Brain pericyte (primary cell): ENCODE data around the gene NCAN.
"Not testable (repeated sequence)": the region's sequence is repeated elsewhere in the genome, so short reads cannot be mapped to it uniquely, and the experiment has no call there.

Experiments used
- DNase-seq: peaks from one replicate; pipeline ENCODE4 v3.0.0-alpha.2; 2012; ENCODE audit warnings: low read depth, low spot score

The NCAN gene

DNA sequence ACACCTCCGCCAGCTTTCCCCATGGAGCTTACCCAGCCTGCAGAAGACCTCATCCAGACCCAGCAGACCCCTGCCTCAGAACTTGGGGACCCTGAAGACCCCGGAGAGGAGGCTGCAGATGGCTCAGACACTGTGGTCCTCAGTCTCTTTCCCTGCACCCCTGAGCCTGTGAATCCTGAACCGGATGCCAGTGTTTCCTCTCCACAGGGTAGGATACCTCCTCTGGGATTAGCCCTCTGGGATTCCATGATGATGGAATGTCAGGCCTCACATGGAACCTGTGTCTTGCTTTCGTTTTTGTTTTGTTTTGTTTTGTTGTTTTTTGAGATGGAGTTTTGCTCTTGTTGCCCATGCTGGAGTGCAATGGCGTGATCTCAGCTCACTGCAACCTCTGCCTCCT lies 17.8 kb upstream of the NCAN start:
- no peak for DNase-seq

DNA sequence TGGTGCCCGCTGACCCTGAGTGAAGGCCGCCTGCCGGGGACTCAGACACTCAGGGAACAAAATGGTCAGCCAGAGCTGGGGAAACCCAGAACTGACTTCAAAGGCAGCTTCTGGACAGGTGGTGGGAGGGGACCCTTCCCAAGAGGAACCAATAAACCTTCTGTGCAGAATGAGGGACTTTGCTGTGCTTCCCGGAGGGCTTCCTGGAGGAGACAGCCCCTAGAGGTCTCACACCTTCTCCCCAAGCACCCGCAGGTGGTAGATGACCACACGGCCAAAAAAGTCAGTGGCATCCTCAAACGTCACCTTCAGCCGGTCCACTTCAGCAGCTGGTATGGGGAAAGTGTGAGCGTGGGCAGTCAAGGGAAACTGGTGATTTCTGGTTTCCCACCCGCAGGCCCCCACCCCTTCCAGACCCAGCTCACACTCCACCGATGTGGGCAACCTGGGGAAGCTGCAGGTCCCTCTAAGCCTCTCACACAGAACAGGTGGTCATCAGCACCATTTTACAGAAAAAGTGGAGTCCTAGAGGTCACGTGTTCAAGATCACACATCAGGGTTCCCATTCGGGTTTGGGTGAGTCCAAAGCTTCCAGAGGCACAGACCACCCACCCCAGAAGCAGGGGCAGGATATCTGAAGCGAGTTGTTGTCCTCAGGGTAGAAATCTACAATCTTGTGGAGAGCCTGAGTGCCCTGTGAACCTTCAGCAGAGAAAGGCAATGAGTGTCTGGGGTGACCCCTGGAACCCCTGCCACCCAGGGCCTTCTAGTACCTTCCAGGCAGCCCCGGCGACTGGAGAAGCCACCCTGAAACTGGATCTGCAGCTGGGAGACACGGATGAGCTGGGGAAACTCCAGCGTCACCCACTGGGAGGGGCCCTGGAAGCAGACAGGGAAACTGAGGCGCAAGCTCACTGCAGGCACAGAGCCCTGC lies 9.8 kb upstream of the NCAN start:
- no peak for DNase-seq

DNA sequence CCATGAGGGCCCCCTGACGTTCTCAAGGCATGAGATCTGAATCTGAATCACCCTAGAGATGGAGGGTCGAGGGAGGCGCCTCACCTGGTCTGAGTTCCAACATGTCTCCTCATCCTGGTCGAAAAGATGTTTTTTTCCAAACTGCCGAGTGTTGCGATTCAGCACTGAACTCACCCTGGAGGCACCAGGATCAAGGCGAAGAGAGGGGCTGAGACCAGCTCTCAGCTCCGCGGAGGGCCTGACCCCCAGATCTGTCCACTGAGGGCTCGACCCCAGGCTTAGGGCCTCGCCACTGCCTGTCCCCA lies 9.1 kb upstream of the NCAN start:
- no peak for DNase-seq

DNA sequence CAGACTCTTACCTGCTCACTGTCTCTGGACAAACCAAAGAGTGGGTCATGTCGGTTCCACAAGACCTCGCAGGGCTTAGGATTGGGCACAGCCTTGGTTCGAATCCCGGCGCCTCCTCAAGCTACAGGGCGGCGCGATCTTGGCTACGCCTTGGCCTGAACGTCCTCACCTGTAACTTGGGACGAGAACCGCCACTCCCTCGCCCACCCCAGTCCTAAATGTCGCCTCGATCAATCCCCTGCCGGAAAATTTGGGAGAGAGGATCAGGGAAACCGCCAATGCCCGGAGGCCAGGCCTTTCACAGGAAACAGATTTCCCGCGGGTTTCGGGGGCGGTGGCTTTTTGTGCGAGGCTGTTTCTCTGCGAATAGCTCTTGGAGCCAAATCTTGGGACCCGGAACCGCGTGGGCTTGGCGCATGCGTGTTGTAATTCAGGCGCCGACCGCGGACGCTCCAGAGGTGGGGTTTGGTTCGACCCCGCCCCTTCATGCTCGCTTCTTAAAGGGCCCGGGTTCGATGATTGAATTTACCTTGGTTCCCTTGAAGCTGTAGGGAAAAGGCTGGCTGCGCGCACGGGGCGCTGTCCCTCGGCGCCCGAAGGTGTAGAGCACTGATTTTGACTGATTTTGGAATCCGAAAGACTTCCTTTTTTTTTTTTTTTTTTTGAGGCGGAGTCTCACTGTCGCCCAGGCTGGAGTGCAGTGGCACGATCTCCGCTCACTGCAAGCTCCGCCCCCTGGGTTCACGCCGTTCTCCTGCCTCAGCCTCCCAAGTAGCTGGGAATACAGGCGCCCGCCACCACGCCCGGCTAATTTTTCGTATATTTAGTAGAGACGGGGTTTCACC lies 8.5 kb upstream of the NCAN start, which contains the start of gene NR2C2AP:
Gene NR2C2AP, minus strand, starts transcription at position 403 of the 845 bp plus-strand sequence. Its CDS starts 354 bp downstream, at position 49.
- DNase-seq: peak; percentile 61

DNA sequence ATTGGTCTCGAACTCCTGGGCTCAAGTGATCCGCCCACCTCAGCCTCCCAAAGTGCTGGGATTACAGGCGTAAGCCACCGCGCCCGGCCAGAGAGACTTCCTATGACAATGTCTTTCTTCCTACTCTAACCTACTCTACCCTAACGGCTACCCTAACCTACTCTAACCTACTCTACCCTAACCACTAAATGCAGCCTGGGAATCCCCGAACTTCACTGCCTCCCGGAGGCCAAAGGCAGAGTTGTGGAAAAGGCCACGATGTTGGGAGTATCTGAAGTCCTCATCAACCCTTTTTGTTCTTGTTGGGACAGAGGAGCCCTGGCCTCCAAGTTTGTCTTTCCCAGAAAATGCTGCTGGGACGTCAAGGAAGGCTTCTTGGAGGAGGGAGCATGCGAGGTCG lies 7.6 kb upstream of the NCAN start:
- DNase-seq: no peak

DNA sequence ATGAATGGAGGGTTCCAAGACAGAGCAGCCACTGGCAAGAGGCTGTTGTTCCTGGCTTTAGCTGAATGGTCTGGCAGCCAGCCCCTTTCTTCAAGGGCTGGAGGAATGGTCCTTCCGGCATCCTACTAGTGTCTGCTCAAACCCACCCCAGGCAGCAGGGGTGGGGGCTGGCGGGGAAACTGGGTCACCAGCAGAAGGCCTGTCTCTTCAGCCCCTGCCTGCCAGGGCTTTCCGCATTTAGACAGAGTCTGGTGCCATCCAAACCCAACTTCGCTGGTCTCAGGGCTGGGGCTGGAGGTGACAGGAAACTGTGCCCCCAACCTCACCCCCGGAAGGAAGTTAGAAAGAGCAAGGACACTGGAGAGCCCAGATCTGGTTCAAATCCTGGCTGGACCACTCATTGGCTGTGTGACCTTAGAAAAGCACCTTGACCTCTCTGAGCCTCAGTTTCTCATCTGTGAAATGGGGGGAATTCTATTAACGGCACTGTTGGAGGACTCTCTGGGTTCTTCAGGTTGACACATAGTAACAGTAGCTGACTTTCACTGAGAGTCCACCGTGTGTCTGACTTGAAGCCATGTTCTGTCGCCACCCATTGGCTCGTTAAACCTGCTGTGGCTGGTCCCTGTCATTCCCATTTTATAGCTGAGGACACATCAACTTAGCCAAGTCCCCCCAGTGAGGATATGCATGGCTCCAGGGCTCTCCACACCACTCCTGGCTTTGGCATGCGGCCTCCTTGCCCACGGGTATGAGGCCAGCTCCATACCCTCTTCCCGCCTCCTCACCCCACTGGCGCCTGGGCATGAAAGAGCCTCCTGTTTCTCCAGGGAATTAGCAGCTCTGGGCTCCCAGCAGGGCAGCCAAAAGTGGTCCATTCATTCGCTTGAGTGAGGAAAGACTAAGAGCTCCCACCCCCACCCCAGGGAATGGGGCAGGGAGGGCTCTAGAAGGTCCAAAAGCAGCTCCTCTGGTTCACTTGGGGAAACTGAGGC lies 6.0 kb upstream of the NCAN start:
- DNase-seq: no peak

DNA sequence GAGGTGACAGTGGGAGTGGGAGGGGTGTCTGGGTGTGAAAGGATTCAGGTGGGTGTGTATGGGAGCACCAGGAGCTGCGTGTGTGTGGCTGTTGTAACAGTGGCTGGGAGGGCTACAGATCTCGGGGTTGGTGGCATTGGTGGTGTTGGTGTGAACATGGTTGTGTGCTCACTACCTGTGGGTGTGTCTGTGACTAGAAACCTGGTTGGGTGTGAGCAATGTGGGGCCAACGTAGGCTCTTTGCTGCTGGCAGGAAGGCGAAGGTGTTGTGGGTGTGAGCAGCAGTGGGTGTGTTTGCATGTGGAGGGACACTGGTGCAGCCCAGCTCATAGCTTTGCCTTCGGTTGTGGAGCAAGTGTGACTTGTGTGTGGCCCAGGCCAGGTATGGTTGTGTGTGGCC lies 4.8 kb upstream of the NCAN start:
- no peak for DNase-seq

DNA sequence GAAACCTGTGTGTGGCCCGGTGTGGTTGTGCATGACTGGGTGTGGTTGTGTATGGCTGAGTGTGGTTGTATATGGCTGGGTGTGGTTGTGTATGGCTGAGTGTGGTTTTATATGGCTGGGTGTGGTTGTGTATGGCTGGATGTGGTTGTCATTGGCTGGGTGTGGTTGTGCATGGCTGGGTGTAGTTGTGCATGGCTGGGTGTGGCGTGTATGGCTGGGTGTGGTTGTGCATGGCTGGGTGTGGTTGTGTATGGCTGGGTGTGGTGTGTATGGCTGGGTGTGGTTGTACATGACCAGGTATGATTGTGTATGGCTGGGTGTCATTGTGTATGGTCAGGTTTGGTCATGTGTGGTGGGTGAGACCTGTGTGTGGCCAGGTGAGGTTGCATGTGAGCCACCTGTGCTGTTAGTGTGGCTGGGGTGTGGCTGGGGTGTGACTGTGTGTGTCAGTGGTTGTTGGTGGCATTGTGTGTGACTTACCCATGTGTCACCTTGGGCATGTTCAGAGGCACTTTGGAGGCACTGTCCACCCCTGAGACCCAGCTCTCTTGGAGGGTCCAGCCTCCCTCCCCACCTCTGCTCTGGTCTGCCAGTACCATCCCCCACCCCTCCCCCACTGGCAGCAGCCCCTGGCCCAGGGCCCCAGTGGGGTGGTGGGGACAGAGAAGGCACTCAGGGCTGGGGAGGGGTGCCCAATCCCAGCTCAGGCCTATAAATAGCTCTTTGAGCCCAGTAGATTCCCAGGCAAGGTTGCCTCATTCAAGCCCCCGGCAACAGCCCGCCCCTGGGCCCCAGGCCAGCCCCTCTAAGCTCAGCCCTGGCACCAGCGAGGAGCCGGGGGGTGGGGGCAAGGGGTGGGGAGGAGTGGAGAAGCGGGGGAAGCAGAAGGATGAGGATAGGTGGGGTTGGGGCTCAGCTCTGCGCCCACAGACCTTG lies 3.9 kb upstream of the NCAN start:
- DNase-seq: no peak

DNA sequence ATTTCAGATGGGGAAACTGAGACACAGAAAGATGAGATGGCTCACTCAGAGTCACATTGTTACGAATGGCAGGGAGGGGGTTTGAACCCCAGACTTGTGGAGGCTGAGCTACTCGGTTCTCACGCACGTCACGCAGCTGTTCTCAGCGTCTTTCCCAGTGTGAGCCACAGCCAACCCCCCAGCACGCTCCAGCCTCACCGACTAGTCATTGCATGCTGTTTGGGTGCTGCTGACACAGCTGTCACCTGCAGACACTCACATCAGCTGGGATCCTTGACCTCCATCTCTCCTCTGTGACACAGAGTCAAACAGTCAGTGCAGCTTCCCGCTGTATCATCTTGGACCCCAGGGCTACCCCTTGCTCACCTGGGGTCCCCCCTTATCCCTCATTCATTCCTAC lies 2.4 kb upstream of the NCAN start:
- no peak for DNase-seq

DNA sequence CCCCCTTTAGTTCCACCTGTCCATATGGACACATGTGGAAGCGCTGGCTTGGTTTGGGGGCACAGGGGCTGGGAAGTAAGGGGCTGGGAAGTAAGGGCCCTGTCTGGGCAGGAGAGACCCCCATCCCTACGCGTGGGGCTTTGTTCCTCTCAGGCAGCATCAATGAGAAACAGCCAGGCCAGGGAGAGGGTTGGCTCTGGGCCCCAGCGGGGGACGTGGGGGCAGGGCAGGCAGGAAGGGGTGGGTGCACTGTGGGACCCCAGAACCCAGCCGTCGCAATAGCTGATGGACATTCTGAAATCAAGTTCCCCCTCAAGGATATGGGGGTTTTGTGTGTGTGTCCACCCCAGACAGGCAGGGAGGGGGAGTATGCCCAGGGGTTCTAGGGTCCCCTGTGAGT lies 1.2 kb downstream of the NCAN start:
- DNase-seq: no peak

DNA sequence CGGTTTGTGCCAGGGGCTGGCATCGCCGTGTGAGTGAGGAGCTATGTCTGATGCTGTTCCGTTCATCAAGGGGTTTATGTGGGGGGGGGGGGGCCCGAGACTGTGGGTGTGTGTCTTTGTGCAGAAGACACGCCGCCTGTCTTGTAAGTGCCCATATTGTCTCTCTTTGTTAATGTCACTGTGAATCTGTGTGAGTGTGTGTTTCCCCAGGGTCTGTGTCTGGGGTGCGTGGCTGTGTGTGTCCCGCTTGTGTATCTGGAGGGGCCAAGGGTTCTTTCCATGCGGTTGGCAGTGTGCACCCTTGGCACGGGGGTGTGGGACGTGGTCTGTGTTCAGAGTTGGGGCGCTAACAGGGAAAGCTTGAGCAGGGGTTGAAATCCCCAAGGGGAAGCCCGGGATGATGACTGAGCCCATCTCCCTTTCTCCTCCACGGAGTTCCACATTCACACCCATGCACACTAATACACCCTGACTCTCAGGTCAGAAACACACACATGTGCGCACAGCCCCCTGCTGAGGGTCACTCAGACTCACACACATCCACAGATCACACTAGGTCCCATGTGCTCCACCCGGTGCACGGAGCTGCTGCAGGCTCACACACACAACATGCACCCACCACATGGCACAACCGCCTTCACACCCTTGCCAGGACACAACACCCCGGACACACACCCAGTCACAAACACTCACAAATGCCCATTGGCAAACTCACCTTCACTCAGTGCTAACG lies 1.8 kb downstream of the NCAN start:
- DNase-seq: no peak

DNA sequence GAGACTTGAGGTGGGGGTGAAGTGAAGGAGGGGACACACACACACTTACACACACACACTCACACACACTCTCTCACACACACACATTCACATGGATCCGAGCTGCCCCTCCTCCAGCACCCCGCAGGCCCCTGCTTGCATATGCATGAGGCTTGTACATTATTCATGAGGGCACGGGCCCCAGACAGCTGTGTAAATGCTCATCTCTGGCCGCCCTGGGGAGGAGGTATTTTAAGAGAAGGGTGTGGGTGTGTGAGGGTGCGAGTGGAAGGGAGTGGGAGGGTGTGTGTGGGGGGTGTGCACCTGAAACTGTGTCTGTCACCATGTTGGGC lies 2.4 kb downstream of the NCAN start:
- no peak for DNase-seq

DNA sequence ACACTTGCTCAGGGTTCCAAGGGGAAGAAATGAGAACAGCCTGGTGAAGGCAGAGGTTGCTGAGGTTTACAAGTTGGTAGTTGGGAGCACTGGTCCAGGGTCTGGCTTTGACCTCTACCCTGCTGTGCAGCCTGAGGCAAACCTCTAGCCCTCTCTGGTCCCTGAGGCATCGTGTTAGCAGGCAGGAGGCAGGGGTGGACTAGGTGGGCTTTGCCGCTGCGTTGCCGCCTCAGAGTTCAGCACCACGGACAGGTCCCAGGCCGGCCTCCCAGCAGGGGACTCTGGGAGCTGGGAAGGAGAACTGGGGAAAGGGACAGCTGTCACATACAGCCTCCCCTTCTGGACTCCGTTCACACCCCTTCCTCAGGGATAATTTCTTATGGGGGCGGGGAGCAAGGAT lies 3.1 kb downstream of the NCAN start:
- DNase-seq: no peak

DNA sequence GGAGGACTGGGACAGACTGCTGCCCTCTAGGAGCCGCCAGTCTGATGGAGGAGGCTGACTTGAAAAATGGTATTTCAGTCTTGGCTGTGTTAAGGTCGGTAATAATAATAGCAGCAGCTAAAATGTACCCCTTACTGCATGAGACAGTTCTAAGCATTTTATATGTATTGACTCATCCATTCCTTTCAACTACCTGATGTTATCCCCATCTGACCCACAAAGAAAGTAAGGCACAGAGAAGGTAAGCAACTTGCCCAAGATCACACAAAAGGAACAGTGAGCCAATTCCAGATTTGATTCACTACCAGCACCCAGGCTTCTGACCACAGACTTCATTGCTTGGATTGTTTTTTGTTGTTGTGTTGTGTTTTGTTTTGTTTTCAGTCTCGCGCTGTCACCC lies 4.0 kb downstream of the NCAN start:
- no peak for DNase-seq

DNA sequence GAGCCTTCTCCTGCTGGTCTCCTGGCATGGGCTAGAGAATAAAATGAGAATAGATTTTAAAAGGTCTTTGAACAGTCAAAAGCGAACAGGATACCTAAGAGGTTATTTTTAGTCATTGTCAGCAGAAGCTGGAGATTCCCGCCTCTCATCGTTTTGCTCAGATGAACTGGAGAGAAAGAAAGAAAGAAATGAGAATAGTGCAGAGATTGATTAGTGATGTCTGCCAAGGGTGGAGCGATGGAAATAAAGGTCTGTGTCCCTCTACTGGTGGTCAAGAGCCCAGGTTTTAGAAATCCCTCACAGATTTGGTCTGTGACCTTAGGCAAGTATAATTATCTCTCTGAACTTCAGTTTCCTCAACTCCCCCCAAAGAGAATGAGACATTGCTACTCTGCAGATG lies 5.3 kb downstream of the NCAN start:
- DNase-seq: no peak

DNA sequence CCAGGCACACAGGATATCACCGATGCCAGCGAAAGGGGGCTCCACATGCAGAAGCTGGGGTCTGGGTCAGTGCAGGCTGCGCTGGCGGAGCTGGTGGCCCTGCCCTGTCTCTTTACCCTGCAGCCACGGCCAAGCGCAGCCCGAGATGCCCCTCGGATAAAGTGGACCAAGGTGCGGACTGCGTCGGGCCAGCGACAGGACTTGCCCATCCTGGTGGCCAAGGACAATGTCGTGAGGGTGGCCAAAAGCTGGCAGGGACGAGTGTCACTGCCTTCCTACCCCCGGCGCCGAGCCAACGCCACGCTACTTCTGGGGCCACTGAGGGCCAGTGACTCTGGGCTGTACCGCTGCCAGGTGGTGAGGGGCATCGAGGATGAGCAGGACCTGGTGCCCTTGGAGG lies 7.2 kb downstream of the NCAN start:
- DNase-seq: no peak

DNA sequence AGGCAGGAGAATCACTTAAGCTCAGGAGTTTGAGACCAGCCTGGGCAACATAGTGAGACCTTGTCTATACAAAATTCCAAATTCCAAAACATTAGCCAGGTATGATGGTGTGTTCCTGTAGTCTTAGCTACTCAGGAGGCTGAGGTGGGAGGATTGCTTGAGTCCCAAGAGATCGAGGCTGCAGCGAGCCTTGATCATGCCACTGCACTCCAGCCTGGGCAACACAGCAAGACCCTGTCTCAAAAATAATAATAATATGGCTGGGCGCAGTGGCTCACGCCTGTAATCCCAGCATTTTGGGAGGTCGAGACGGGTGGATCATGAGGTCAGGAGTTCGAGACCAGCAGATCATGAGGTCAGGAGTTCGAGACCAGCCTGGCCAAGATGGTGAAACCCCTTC lies 9.2 kb downstream of the NCAN start:
- DNase-seq: not testable (repeated sequence)

DNA sequence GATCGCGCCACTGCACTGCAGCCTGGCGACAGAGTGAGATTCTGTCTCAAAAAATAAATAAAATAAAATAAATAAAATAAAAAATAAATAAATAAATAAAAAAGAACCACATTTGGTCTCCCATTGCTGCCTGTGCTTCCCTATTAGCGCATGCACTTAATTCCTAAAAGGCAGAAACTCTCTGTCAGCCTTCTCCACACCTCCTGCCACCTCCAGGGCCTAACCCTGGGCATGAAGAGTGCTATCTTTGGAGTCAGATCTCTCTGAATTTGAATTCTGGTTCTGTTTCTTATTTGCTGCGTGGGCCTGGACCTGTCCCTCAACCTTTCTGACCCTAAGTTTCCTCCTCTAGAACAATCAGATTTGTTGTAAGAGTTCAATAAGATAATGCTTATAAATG lies 11.3 kb downstream of the NCAN start:
- DNase-seq: no peak

DNA sequence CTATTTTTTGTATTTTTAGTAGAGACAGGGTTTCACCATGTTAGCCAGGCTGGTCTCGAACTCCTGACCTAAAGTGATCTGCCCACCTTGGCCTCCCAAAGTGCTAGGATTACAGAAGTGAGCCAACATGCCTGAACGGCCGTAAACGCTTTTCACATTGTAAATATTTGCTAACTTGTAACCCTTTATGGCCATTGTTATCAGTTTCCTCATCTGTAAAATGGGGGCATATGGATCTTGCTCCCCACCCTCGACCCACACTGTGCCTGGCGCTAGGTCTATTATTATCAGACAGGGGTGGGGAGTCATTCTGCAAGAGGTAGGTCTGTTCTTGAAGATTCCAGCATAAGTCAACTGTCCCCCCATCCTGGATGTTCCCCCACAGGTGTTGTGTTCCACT lies 11.9 kb downstream of the NCAN start:
- DNase-seq: no peak
